Ishikawa (cell line): ENCODE data around the gene GADL1.

Experiments used
- CREB1 ChIP-seq: IDR thresholded peaks from 2 replicates; pipeline ENCODE4 v1.6.1; 2012; ENCODE audit warnings: low read depth
- TF ChIP-seq, protein P1 (sequence below): IDR thresholded peaks from 2 replicates; pipeline ENCODE4 v1.6.1; 2012; ENCODE audit warnings: low read depth, mild to moderate bottlenecking

DNA sequence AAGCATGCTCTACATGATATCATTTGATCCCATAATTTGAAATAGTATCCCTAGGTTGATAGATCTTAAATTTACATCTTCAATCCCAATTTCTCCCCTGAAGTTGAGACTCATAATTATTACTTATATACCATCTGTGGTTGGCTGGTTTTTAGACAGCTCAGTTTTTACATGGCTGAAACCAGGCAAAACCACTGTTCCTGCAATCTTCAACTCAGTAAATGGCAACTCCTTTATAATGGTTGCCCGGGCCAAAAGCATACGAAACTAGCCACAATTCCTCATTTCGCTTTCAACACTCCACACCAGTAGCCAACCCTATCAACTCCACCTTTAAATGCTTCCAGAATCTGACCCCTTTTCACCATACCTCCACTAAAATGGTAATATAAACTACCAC, 169.6 kb downstream of the GADL1 start:
- no peak for TF ChIP-seq CREB1
- TF ChIP-seq, protein P1, sequence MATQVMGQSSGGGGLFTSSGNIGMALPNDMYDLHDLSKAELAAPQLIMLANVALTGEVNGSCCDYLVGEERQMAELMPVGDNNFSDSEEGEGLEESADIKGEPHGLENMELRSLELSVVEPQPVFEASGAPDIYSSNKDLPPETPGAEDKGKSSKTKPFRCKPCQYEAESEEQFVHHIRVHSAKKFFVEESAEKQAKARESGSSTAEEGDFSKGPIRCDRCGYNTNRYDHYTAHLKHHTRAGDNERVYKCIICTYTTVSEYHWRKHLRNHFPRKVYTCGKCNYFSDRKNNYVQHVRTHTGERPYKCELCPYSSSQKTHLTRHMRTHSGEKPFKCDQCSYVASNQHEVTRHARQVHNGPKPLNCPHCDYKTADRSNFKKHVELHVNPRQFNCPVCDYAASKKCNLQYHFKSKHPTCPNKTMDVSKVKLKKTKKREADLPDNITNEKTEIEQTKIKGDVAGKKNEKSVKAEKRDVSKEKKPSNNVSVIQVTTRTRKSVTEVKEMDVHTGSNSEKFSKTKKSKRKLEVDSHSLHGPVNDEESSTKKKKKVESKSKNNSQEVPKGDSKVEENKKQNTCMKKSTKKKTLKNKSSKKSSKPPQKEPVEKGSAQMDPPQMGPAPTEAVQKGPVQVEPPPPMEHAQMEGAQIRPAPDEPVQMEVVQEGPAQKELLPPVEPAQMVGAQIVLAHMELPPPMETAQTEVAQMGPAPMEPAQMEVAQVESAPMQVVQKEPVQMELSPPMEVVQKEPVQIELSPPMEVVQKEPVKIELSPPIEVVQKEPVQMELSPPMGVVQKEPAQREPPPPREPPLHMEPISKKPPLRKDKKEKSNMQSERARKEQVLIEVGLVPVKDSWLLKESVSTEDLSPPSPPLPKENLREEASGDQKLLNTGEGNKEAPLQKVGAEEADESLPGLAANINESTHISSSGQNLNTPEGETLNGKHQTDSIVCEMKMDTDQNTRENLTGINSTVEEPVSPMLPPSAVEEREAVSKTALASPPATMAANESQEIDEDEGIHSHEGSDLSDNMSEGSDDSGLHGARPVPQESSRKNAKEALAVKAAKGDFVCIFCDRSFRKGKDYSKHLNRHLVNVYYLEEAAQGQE: no peak
